H9 (cell line): ENCODE data around the gene SRRM2. TPM values are rescaled to one million over a fixed set of nuclear protein-coding genes. Genes with fewer than 3 reads are reported as not detected.

Source experiments
- DNase-seq: peaks from one replicate; pipeline ENCODE4 v3.0.0-alpha.2; 2017
- H2AFZ ChIP-seq: one replicate; pipeline ENCODE4 v1.6.1; 2013; ENCODE audit warnings: mild to moderate bottlenecking, low read length, control low read depth, moderate library complexity
- H2AK5ac ChIP-seq: 2 replicates; pipeline ENCODE4 v1.6.1; 2013; ENCODE audit warnings: low read length, control low read depth, mixed read lengths; ENCODE audit not compliant: insufficient read length
- H2BK120ac ChIP-seq: one replicate; pipeline ENCODE4 v1.6.1; 2013; ENCODE audit warnings: low read depth, mild to moderate bottlenecking, low read length, control low read depth, inconsistent platforms; ENCODE audit not compliant: poor library complexity, severe bottlenecking
- H2BK12ac ChIP-seq: 2 replicates; pipeline ENCODE4 v1.6.1; 2013; ENCODE audit warnings: low read length, control low read depth, mixed read lengths, low read depth; ENCODE audit not compliant: insufficient read length
- H2BK15ac ChIP-seq: 2 replicates; pipeline ENCODE4 v1.6.1; 2013; ENCODE audit warnings: low read depth, low read length, control low read depth
- H2BK20ac ChIP-seq: one replicate; pipeline ENCODE4 v1.6.1; 2013; ENCODE audit warnings: low read depth, mild to moderate bottlenecking, low read length, control low read depth, inconsistent platforms; ENCODE audit not compliant: poor library complexity, severe bottlenecking
- H2BK5ac ChIP-seq: 2 replicates; pipeline ENCODE4 v1.6.1; 2013; ENCODE audit warnings: low read length, control low read depth, mixed read lengths; ENCODE audit not compliant: insufficient read length
- H3K14ac ChIP-seq: 2 replicates; pipeline ENCODE4 v1.6.1; 2013; ENCODE audit warnings: low read length, control low read depth; ENCODE audit not compliant: insufficient read depth
- H3K18ac ChIP-seq: 2 replicates; pipeline ENCODE4 v1.6.1; 2013; ENCODE audit warnings: low read depth, mild to moderate bottlenecking, mixed read lengths, low read length, control low read depth; ENCODE audit not compliant: insufficient read length
- H3K23ac ChIP-seq: 2 replicates; pipeline ENCODE4 v1.6.1; 2013; ENCODE audit warnings: low read length, control low read depth, mixed read lengths, low read depth; ENCODE audit not compliant: insufficient read length
- H3K23me2 ChIP-seq: 2 replicates; pipeline ENCODE4 v1.6.1; 2013; ENCODE audit warnings: low read depth, mild to moderate bottlenecking, mixed read lengths, low read length, control low read depth; ENCODE audit not compliant: insufficient read length, poor library complexity, severe bottlenecking
- H3K27ac ChIP-seq: 2 replicates; pipeline ENCODE4 v1.5.1; 2013; ENCODE audit warnings: low read length, control low read depth, mixed read lengths, low read depth; ENCODE audit not compliant: insufficient read length
- H3K27me3 ChIP-seq: 2 replicates; pipeline ENCODE4 v1.6.1; 2013; ENCODE audit warnings: low read length, control low read depth, inconsistent platforms; ENCODE audit not compliant: insufficient read depth
- H3K4ac ChIP-seq: 2 replicates; pipeline ENCODE4 v1.6.1; 2013; ENCODE audit warnings: low read depth, mild to moderate bottlenecking, control low read depth, inconsistent platforms, low read length, moderate library complexity
- H3K4me1 ChIP-seq: 2 replicates; pipeline ENCODE4 v1.6.1; 2013; ENCODE audit warnings: low read length, control low read depth, inconsistent platforms; ENCODE audit not compliant: insufficient read depth
- H3K4me2 ChIP-seq: 2 replicates; pipeline ENCODE4 v1.6.1; 2013; ENCODE audit warnings: low read length, control low read depth, mixed read lengths; ENCODE audit not compliant: insufficient read length, insufficient read depth
- H3K56ac ChIP-seq: 2 replicates; pipeline ENCODE4 v1.6.1; 2013; ENCODE audit warnings: low read depth, mild to moderate bottlenecking, mixed read lengths, low read length, control low read depth; ENCODE audit not compliant: insufficient read length
- H3K79me1 ChIP-seq: 2 replicates; pipeline ENCODE4 v1.6.1; 2013; ENCODE audit warnings: low read depth, mild to moderate bottlenecking, moderate library complexity, low read length, control low read depth, inconsistent platforms; ENCODE audit not compliant: insufficient read depth, poor library complexity, severe bottlenecking
- H3K79me2 ChIP-seq: 2 replicates; pipeline ENCODE4 v1.6.1; 2013; ENCODE audit warnings: low read length, control low read depth, inconsistent platforms; ENCODE audit not compliant: insufficient read depth
- H3K9ac ChIP-seq: 2 replicates; pipeline ENCODE4 v1.6.1; 2013; ENCODE audit warnings: low read length, control low read depth, mixed read lengths; ENCODE audit not compliant: insufficient read length; ENCODE audit errors: extremely low read depth
- H3K9me3 ChIP-seq: one replicate; pipeline ENCODE4 v1.6.1; 2013; ENCODE audit warnings: low read depth, low read length, inconsistent platforms; ENCODE audit not compliant: control insufficient read depth
- H3T11ph ChIP-seq: one replicate; pipeline ENCODE4 v1.6.1; 2013; ENCODE audit warnings: mild to moderate bottlenecking, low read length, control low read depth, inconsistent platforms
- H4K20me1 ChIP-seq: one replicate; pipeline ENCODE4 v1.6.1; 2013; ENCODE audit not compliant: control insufficient read depth, insufficient read length, insufficient read depth
- H4K5ac ChIP-seq: 2 replicates; pipeline ENCODE4 v1.6.1; 2013; ENCODE audit warnings: low read depth, mild to moderate bottlenecking, mixed read lengths, low read length, control low read depth; ENCODE audit not compliant: insufficient read length
- H4K8ac ChIP-seq: replicated peaks from 2 replicates; pipeline ENCODE4 v1.6.1; 2013; ENCODE audit warnings: low read length, control low read depth, mixed read lengths, low read depth; ENCODE audit not compliant: insufficient read length
- H4K91ac ChIP-seq: 2 replicates; pipeline ENCODE4 v1.6.1; 2013; ENCODE audit warnings: low read depth, mild to moderate bottlenecking, moderate library complexity, mixed read lengths, low read length, control low read depth; ENCODE audit not compliant: insufficient read length
- H3K27ac Mint-ChIP-seq, 3 experiments: 2 replicates in 2 of 3; 3 replicates in 1 of 3; pipeline ENCODE4 v1.8.0; 2020 to 2021; ENCODE audit warnings: mixed read lengths in 3 of 3, mild to moderate bottlenecking in 1 of 3, moderate library complexity in 1 of 3
- H3K27me3 Mint-ChIP-seq: 2 replicates; pipeline ENCODE4 v1.8.0; 2021; ENCODE audit warnings: low read depth, mild to moderate bottlenecking, moderate library complexity, mixed read lengths
- H3K36me3 Mint-ChIP-seq, 3 experiments: 2 replicates in 2 of 3; 3 replicates in 1 of 3; pipeline ENCODE4 v1.8.0; 2020 to 2021; ENCODE audit warnings: low read depth in 3 of 3, mixed read lengths in 3 of 3; ENCODE audit not compliant: insufficient read depth in 1 of 3
- H3K4me1 Mint-ChIP-seq, 2 experiments: 2 replicates each; pipeline ENCODE4 v1.8.0; 2020; ENCODE audit warnings: mixed read lengths in 2 of 2
- H3K4me3 Mint-ChIP-seq, 2 experiments: 2 replicates in 1 of 2; 3 replicates in 1 of 2; pipeline ENCODE4 v1.8.0; 2020 to 2021; ENCODE audit warnings: mild to moderate bottlenecking in 2 of 2, mixed read lengths in 2 of 2, moderate library complexity in 1 of 2
- H3K9me3 Mint-ChIP-seq, 2 experiments: 2 replicates in 1 of 2; 3 replicates in 1 of 2; pipeline ENCODE4 v1.8.0; 2020; ENCODE audit warnings: mild to moderate bottlenecking in 2 of 2, mixed read lengths in 2 of 2, moderate library complexity in 1 of 2
- CTCF ChIP-seq: fragments of 200-600 bp; sonication (generic); conservative IDR thresholded peaks from 3 replicates; pipeline ENCODE4 v1.8.0; 2021; ENCODE audit warnings: antibody characterized with exemption, mild to moderate bottlenecking
- WGBS: extraction: QIAGEN DNeasy Blood & Tissue Kit; methylation state at CpG from one replicate; pipeline ENCODE4 v1.1.7; 2013; ENCODE audit warnings: missing lambda C conversion rate, low lambda C conversion rate, mixed read lengths; ENCODE audit not compliant: insufficient read length; ENCODE audit errors: extremely low coverage; 5-methylcytosine and 5-hydroxymethylcytosine counted together
- total RNA-seq: library from RNA; stranded (reverse); gene quantifications from 2 replicates; pipeline ENCODE4 v1.2.1, GENCODE V29; 2021

The SRRM2 gene
- total RNA-seq, 1 experiment from 2014 or later: 694 TPM

- H3K27ac ChIP-seq: no peak overlapping the region
- Mint-ChIP-seq H3K27ac (no peak overlapping the region), H3K9me3 (no peaks in the 10 kb centered on the region), H3K4me1 (no peaks in the 10 kb centered on the region; a peak in 1 of 4 replicates), H3K36me3 (no peaks in the 10 kb centered on the region; a peak in 1 of 7 replicates), H3K27me3 (no peaks in the 10 kb centered on the region), H3K4me3 (no peak overlapping the region)
- H2AFZ ChIP-seq: no peak overlapping the region
- H2BK5ac ChIP-seq: no peak overlapping the region
- H3K4ac ChIP-seq: no peak overlapping the region
- no peak overlapping the region for H2BK20ac ChIP-seq
- no peaks in the 10 kb centered on the region for H3K4me1 ChIP-seq
- H3K9ac ChIP-seq: no peak overlapping the region
- H4K8ac ChIP-seq: no peak overlapping the region
- H4K5ac ChIP-seq: no peak overlapping the region
- H2BK15ac ChIP-seq: no peak overlapping the region
- H3T11ph ChIP-seq: no peak overlapping the region
- no peak overlapping the region for H2BK120ac ChIP-seq
- TF ChIP-seq CTCF: no peak
- no peak overlapping the region for H3K18ac ChIP-seq
- no peak overlapping the region for H4K91ac ChIP-seq
- H3K9me3 ChIP-seq: no peaks in the 10 kb centered on the region
- H3K27me3 ChIP-seq: no peaks in the 10 kb centered on the region
- DNase-seq: no peak
- no peaks in the 10 kb centered on the region for H4K20me1 ChIP-seq
- no peak overlapping the region; the same call in 1 of the 2 replicates for H3K14ac ChIP-seq
- H2BK12ac ChIP-seq: no peak overlapping the region
- H3K56ac ChIP-seq: no peak overlapping the region
- no peaks in the 10 kb centered on the region for H3K23me2 ChIP-seq
- H2AK5ac ChIP-seq: no peak overlapping the region
- WGBS: no CpG with 5 or more reads among the region's 18 CpGs
- H3K79me2 ChIP-seq: no peaks in the 10 kb centered on the region
- no peak overlapping the region for H3K4me2 ChIP-seq
- no peak overlapping the region for H3K23ac ChIP-seq
- no peaks in the 10 kb centered on the region for H3K79me1 ChIP-seq
These were observed 66.9 kb downstream of the SRRM2 start for GRCh38 chr16:2819179-2819938.
